HCT116 (cell line): Measurements from ENCODE around the gene CNTNAP5.

Experiments
- CTCF ChIP-seq, 3 experiments: fragments of 200-600 bp in 1 of 3; sonication (generic) in 1 of 3; IDR thresholded peaks in 2 of 3; conservative IDR thresholded peaks in 1 of 3; 2 replicates each; pipeline ENCODE4 v1.5.1; 2012 to 2017; ENCODE audit warnings: low read depth in 2 of 3, low read length in 2 of 3, antibody characterized with exemption in 1 of 3, borderline replicate concordance in 1 of 3, control low read depth in 1 of 3, mild to moderate bottlenecking in 1 of 3, mixed read lengths in 1 of 3, mixed run types in 1 of 3, moderate library complexity in 1 of 3; ENCODE audit not compliant: insufficient read depth in 1 of 3
- EZH2 ChIP-seq: fragments of 200-600 bp; sonication (generic); IDR thresholded peaks from 2 replicates; pipeline ENCODE4 v1.6.1; 2017; ENCODE audit warnings: antibody characterized with exemption, mixed run types
- JUND ChIP-seq: IDR thresholded peaks from 2 replicates; pipeline ENCODE4 v1.6.1; 2012
- POLR2A ChIP-seq: IDR thresholded peaks from 2 replicates; pipeline ENCODE4 v1.7.0; 2011; ENCODE audit warnings: borderline replicate concordance; ENCODE audit not compliant: insufficient read depth, insufficient read length; ENCODE audit errors: extremely low read depth
- POLR2AphosphoS5 ChIP-seq: IDR thresholded peaks from 2 replicates; pipeline ENCODE4 v1.6.1; 2011; ENCODE audit warnings: mild to moderate bottlenecking, low read depth, low read length, moderate library complexity
- SRF ChIP-seq: IDR thresholded peaks from 2 replicates; pipeline ENCODE4 v1.6.1; 2012; ENCODE audit warnings: low read depth
- TCF7L2 ChIP-seq: IDR thresholded peaks from 2 replicates; pipeline ENCODE4 v1.7.0; 2011; ENCODE audit warnings: borderline replicate concordance, inconsistent platforms; ENCODE audit not compliant: insufficient read depth, insufficient read length; ENCODE audit errors: extremely low read depth
- TF ChIP-seq, protein P1 (sequence below): IDR thresholded peaks from 2 replicates; pipeline ENCODE4 v1.6.1; 2011; ENCODE audit warnings: mild to moderate bottlenecking, low read length, moderate library complexity; ENCODE audit not compliant: insufficient replicate concordance; ENCODE audit errors: extremely low read depth

- no peak for TF ChIP-seq CTCF (IDR thresholded peaks at IDR 0.05 in 2 of 3, conservative IDR thresholded peaks at IDR 0.05 in 1 of 3; ENCODE audit: borderline replicate concordance in 1 of 3, insufficient read depth in 1 of 3, low read depth in 2 of 3, low read length in 2 of 3)
- TF ChIP-seq POLR2A: no peak
- no peak for TF ChIP-seq EZH2
- no peak for TF ChIP-seq POLR2AphosphoS5
- TF ChIP-seq, protein P1, sequence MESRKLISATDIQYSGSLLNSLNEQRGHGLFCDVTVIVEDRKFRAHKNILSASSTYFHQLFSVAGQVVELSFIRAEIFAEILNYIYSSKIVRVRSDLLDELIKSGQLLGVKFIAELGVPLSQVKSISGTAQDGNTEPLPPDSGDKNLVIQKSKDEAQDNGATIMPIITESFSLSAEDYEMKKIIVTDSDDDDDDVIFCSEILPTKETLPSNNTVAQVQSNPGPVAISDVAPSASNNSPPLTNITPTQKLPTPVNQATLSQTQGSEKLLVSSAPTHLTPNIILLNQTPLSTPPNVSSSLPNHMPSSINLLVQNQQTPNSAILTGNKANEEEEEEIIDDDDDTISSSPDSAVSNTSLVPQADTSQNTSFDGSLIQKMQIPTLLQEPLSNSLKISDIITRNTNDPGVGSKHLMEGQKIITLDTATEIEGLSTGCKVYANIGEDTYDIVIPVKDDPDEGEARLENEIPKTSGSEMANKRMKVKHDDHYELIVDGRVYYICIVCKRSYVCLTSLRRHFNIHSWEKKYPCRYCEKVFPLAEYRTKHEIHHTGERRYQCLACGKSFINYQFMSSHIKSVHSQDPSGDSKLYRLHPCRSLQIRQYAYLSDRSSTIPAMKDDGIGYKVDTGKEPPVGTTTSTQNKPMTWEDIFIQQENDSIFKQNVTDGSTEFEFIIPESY: no peak
- TF ChIP-seq TCF7L2: no peak
- TF ChIP-seq JUND: no peak
- no peak for TF ChIP-seq SRF
Measured at GRCh38 chr2:124652099-124652498, 627.0 kb downstream of the CNTNAP5 start.
